ENCODE results near the gene FAM53B. TPM values are rescaled to one million over a fixed set of nuclear protein-coding genes. Genes with fewer than 3 reads are reported as not detected.

The FAM53B gene
- total RNA-seq, 2 donors from 2014 or later = 16.6 to 21.8 TPM

DNA sequence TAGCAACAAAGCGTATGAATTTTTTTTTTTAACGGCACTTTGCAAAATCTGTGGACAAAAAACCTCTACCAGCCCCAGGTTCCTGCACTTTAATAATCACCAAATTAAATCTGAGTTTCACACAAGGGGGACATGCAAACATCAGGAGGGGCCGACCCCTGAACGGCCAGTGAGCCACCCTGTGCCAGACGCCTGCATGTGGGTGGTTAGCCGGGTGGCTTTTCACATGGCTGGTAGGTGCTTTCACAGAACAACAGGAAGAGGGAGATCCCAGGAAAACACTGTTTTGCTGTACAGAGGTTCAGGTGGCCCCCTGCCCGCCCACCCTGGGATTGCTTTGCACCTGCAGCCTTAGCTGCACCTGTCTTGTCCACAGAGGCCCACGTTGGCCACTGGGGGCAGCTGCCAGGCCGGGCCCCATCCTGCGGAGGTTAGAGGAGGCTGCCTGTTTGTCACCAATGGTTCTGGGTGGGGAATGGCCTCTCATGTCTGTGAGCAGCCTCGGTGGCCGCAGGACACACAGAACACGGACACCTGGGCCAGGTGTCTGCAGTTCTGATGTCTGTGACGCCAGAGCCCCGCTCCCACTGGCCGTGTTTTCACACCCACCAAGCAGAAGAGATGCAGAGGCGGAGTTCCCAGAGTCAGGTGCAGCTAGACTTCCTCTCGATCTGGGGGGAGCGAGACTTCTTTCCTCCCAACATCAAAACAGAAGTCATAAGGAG is 107.7 kb downstream of the FAM53B start:
- no peaks in the 10 kb centered on the region for H3K27me3 Mint-ChIP-seq
- H3K4me3 Mint-ChIP-seq = peak overlapping the region; percentile 21
- no peaks in the 10 kb centered on the region for H3K9me3 Mint-ChIP-seq
- ATAC-seq (no peak), DNase-seq (ENCODE audit: low spot score) (no peak)
- H3K27ac Mint-ChIP-seq = peak overlapping the region in 1 of 2 donors; percentile 34
- H3K36me3 Mint-ChIP-seq = no peaks in the 10 kb centered on the region
- peaks cover 32 to 36% of the 10 kb centered on the region in 2 donors for H3K4me1 Mint-ChIP-seq (ENCODE audit: low read depth in 2 of 2)

DNA sequence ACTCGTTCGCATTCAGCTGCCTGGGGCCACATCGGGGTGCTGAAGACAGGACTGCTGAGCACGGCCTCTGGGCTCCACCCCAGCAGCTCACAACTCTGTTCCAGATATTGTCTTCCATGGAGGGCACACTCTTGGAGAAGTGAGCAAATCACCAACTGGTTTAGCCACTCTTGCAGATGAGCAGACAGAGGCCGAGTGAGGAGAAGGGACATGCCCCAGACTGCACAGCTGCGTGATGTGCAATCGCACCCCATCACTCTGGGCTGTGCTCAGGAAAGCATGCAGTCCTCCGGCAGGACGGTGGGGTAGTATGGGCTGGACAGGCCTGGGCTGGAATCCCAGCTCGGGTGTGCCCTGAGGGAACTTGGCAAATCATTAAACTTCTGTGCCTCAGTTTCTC is 111.6 kb downstream of the FAM53B start:
- DNase-seq (ENCODE audit: low spot score) = no peak
- Mint-ChIP-seq H3K36me3 (no peaks in the 10 kb centered on the region), H3K27me3 (no peaks in the 10 kb centered on the region), H3K4me3 (no peak overlapping the region), H3K27ac (no peak overlapping the region), H3K9me3 (no peaks in the 10 kb centered on the region), H3K4me1 (ENCODE audit: low read depth in 2 of 2) (peaks cover 25 to 26% of the 10 kb centered on the region in 2 donors)
- no peak for ATAC-seq

DNA sequence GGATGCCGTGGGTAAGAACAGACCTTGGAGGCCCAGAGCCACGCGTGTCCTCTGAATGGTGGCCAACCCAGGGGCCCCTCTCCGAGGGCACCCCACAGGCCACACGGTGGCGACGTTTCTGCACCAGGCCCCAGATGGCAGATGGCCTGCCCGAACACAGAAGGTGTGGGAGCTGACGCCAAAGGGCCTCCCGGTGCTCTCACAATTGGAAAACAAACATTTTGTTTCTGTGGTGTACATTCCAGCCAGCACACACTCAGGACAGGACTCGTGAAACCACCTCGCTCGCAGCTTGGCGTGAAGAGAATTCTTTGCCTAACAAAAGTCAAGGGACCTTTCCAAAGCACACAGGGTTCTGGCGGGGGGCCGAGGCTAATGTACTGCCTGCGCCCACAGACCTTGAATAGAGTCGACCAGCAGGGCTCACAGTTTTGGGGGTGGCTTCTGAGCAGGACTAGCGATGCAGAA is 112.1 kb downstream of the FAM53B start:
- Mint-ChIP-seq H3K4me3 (no peak overlapping the region), H3K27ac (no peak overlapping the region), H3K4me1 (ENCODE audit: low read depth in 2 of 2) (peaks cover 23 to 24% of the 10 kb centered on the region in 2 donors), H3K27me3 (no peaks in the 10 kb centered on the region), H3K9me3 (no peaks in the 10 kb centered on the region), H3K36me3 (no peaks in the 10 kb centered on the region)
- DNase-seq (ENCODE audit: low spot score) = no peak
- ATAC-seq = peak in 1 of 2 donors; percentile 55

DNA sequence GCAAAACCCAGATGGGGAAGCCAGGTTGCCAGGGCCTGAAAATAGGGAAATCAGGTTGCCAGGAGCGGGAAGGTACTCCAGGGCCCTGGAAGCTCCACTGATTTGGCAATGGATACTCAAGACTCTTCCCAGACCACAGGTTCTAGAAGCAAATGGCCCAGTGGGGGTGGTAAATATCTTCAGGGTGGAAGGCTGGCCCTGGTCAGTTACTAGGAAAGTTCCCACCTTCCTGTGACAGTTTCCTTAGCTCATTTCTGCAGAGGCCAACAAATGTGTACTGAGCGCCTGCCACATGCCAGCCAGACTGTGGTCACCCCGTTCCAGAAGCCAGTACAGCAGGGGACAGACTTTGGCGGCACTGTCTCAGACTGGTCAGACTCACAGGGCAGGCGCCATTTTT is 113.6 kb downstream of the FAM53B start:
- H3K27ac Mint-ChIP-seq = no peak overlapping the region
- H3K9me3 Mint-ChIP-seq = no peaks in the 10 kb centered on the region
- no peaks in the 10 kb centered on the region for H3K27me3 Mint-ChIP-seq
- ATAC-seq (no peak), DNase-seq (ENCODE audit: low spot score) (no peak)
- peaks cover 22 to 25% of the 10 kb centered on the region in 2 donors for H3K4me1 Mint-ChIP-seq (ENCODE audit: low read depth in 2 of 2)
- H3K4me3 Mint-ChIP-seq = no peak overlapping the region
- no peaks in the 10 kb centered on the region for H3K36me3 Mint-ChIP-seq

DNA sequence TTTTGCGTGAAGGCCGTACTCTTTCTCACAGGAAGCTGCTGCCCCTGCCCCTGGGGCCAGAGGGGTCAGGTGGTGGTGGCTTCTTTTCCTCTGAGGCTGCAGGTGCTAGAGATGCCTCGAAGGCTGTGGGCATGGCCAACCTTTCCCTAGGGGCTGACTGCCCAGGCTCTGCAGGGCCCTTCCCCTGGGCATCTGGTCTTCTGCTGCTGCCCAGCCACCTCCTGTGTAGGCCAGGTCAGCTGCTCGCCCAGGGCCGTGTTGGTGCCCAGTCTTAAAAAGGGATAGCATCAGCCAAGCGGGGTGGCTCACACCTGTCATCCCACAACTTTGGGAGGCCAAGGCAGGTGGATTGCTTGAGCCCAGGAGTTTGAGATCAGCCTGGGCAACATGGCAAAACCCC is 114.3 kb downstream of the FAM53B start:
- H3K27me3 Mint-ChIP-seq = no peaks in the 10 kb centered on the region
- H3K4me3 Mint-ChIP-seq = no peak overlapping the region
- no peaks in the 10 kb centered on the region for H3K36me3 Mint-ChIP-seq
- H3K27ac Mint-ChIP-seq = peak overlapping the region in 1 of 2 donors; percentile 35
- DNase-seq (ENCODE audit: low spot score) = no peak
- peaks cover 22 to 25% of the 10 kb centered on the region in 2 donors for H3K4me1 Mint-ChIP-seq (ENCODE audit: low read depth in 2 of 2)
- ATAC-seq = no peak
- no peaks in the 10 kb centered on the region for H3K9me3 Mint-ChIP-seq

DNA sequence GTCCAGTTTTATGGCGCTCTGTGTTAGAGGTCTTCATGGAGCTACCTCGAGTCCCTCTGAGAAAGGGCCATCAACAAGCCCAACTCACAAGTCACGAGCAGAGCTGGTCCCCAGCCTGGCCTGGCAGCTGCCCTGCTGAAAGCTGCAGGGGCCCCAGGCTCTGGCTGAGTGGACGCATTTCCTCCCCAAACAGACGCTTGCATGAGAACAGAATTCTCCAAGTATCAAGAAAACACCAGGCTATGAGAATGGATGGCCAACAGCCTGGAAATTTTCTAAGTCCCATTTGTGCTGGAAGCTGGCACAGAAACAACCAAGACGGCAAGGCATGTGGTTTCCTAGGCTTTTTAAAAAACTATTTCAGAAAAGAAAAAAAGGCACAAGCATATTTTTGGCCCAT is 114.8 kb downstream of the FAM53B start:
- no peak for DNase-seq (ENCODE audit: low spot score)
- Mint-ChIP-seq H3K27me3 (no peaks in the 10 kb centered on the region), H3K4me1 (ENCODE audit: low read depth in 2 of 2) (peaks cover 22% of the 10 kb centered on the region in 2 donors), H3K27ac (peak overlapping the region; percentile 35 to 75), H3K4me3 (no peak overlapping the region), H3K36me3 (no peaks in the 10 kb centered on the region), H3K9me3 (no peaks in the 10 kb centered on the region)
- no peak for ATAC-seq

DNA sequence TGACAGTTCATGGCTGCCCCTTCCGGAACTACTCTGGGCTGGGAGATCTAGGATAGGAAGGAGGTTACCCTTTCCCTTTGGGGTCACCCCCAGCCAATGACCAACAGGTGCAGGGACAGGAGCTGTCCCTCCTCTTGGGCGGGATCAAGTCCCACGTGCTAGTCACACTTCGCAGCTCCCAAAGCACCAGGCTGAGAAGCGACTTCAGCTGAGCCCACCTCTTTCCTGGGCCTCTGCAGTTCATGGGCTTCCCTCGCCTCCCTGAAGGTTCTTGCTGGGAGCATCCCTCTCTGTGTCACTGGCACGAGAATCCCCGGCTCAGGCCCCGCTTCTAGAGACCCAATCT is 115.5 kb downstream of the FAM53B start:
- Mint-ChIP-seq H3K4me1 (ENCODE audit: low read depth in 2 of 2) (peaks cover 22% of the 10 kb centered on the region in 2 donors), H3K27me3 (no peaks in the 10 kb centered on the region), H3K27ac (no peak overlapping the region), H3K9me3 (no peaks in the 10 kb centered on the region), H3K36me3 (no peaks in the 10 kb centered on the region), H3K4me3 (no peak overlapping the region)
- DNase-seq (ENCODE audit: low spot score) (no peak), ATAC-seq (no peak)

DNA sequence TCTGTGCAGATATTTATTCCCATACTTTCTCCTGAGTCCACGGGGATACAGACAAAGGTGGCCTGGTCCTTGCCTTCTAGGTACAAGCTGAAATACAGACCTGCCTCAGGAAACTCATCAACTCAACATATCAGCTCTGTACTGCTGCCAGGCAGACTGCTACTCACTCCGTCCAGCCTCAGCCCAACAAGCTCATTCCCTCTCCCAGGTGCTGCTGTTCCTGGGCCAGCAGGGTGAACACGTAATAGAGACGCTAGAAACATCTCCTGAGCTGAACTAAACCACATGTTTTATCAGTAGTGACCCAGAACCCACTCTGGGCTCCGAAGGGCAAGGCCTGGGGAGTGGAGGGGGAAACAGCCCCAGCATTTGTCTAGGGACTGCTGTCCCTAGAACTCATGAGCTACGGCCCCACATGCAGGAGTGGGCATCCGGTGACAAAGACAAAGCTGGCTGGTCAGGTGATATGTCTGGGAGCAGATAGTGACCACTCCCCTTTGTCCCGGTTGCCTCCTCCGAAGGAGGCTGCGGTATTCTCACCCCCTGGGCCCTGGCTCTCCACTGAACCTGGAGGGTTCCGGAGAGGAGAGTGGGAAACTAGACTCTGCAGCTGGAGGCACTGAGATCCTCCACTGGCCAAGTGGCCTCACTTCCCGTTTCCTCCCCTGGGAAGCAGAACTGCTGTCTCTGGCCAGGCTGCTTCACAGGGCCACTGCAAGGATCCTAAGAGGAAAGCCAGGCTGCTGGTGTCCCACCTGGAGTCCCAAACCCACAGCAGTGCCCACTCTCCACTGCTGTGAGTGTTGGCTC is 116.1 kb downstream of the FAM53B start:
- no peak for ATAC-seq
- no peak overlapping the region for H3K4me3 Mint-ChIP-seq
- DNase-seq (ENCODE audit: low spot score) = no peak

DNA sequence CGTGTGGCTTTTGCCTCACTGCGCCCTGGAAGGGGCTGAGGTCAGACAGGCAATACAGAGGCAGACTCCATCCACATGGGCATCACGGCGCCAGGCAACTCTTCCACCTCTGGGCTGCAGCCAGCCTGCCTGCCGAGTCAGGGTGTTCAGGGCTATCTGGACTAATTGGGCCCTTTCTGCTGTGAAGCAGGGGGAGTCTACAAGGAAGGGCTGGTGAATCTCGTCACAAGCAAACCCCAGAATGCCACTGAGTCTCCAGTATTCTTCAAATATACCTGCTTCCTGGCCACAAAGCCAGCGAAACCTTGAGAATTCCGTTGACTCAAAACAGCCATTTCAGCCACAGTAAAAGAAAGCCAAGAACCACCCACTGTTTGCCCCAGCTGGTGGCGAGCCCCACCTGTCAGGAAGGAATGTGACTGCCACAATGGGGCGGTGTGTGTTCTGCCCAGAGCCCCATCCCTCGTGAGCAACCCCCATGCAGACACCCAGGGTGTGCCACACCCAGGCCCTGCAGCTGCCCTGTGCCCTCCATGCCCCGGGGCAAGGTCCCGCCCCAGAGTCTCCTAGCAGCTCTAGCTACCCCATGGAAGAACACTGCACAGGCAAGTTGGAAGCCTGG is 117.3 kb downstream of the FAM53B start:
- H3K9me3 Mint-ChIP-seq = no peaks in the 10 kb centered on the region
- H3K27me3 Mint-ChIP-seq = no peaks in the 10 kb centered on the region
- no peak for DNase-seq (ENCODE audit: low spot score)
- no peaks in the 10 kb centered on the region for H3K36me3 Mint-ChIP-seq
- H3K27ac Mint-ChIP-seq = peak overlapping the region in 1 of 2 donors; percentile 47
- ATAC-seq = peak in 1 of 2 donors; percentile 54
- no peak overlapping the region for H3K4me3 Mint-ChIP-seq
- H3K4me1 Mint-ChIP-seq (ENCODE audit: low read depth in 2 of 2) = peaks cover 19 to 21% of the 10 kb centered on the region in 2 donors

More for the DNA sequence above, 116.1 kb downstream of the FAM53B start:
- Mint-ChIP-seq H3K4me1 (ENCODE audit: low read depth in 2 of 2) (peaks cover 19 to 22% of the 10 kb centered on the region in 2 donors), H3K27ac (no peak overlapping the region), H3K27me3 (no peaks in the 10 kb centered on the region), H3K9me3 (no peaks in the 10 kb centered on the region), H3K36me3 (no peaks in the 10 kb centered on the region)

DNA sequence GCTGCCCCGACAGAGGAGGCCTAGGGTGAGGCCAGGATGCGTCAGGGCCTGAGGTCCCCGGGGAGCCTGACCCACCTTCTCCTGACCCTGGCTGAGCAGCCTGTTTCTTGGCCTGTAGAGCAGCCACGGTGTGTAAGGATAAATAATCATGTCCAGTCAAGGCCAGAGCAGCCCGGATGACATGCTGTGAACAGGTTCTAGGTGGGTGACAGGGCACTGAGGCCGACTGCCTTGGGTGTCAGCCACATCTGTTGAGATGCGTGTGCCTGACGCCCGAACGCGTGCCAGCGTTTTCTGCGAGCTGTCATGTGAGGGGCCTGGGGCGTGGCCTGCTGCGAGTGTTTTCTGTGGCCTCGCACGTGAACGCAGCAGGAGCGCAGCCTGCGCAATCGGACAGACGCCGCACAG is 118.3 kb downstream of the FAM53B start:
- H3K4me1 Mint-ChIP-seq (ENCODE audit: low read depth in 2 of 2) = peaks cover 15 to 17% of the 10 kb centered on the region in 2 donors
- no peaks in the 10 kb centered on the region for H3K9me3 Mint-ChIP-seq
- no peak for ATAC-seq
- no peak overlapping the region for H3K4me3 Mint-ChIP-seq
- no peaks in the 10 kb centered on the region for H3K36me3 Mint-ChIP-seq
- H3K27ac Mint-ChIP-seq = no peak overlapping the region
- H3K27me3 Mint-ChIP-seq = no peaks in the 10 kb centered on the region
- DNase-seq (ENCODE audit: low spot score) = no peak

DNA sequence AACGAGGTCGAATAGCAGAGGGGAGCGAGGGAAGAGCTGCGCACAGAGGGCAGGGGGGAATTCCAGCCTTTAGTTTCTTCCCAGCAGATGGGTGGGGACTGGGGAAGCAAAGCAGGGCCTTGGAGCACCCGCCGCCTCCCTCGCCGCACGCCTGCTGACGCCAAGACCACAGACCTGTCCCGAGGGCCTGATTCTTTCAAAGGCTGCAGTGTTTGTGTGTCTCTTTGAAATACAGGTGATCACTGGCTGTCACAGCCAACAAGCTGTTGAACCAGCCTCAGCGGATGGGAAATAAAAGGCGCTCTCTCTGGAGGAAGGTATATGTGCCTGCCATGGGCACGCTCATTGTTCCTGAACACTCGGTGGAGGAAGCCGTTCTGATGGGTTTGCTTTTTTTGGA is 119.3 kb downstream of the FAM53B start:
- H3K27ac Mint-ChIP-seq = peak overlapping the region in 1 of 2 donors; percentile 25
- H3K4me3 Mint-ChIP-seq = no peak overlapping the region
- peaks cover 15 to 19% of the 10 kb centered on the region in 2 donors for H3K4me1 Mint-ChIP-seq (ENCODE audit: low read depth in 2 of 2)
- no peaks in the 10 kb centered on the region for H3K27me3 Mint-ChIP-seq
- no peak for DNase-seq (ENCODE audit: low spot score)
- no peaks in the 10 kb centered on the region for H3K9me3 Mint-ChIP-seq
- no peak for ATAC-seq
- H3K36me3 Mint-ChIP-seq = no peaks in the 10 kb centered on the region

DNA sequence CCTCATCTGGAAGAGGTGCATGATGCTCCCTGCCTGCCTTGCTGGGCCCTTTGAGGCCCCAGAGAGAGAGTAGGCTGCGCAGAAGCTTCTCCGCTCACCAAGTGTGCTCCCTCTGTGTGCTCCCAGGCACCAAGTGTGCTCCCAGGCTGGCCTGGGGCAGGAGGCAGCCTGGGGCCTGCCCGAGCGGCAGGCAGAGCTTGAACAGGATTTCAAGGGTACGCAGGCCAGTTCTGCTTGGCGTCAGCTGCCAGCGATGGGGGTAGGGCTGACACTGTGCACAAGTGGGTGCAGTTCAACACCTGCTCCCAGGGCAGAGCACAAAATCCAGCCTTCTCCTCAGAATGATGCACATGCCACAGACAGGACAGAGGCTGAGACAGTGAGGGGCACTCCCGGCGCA is 119.7 kb downstream of the FAM53B start:
- ATAC-seq = no peak
- no peaks in the 10 kb centered on the region for H3K27me3 Mint-ChIP-seq
- no peak for DNase-seq (ENCODE audit: low spot score)
- H3K27ac Mint-ChIP-seq = no peak overlapping the region
- H3K4me3 Mint-ChIP-seq = no peak overlapping the region
- H3K4me1 Mint-ChIP-seq (ENCODE audit: low read depth in 2 of 2) = peaks cover 15 to 21% of the 10 kb centered on the region in 2 donors
- no peaks in the 10 kb centered on the region for H3K36me3 Mint-ChIP-seq
- no peaks in the 10 kb centered on the region for H3K9me3 Mint-ChIP-seq

DNA sequence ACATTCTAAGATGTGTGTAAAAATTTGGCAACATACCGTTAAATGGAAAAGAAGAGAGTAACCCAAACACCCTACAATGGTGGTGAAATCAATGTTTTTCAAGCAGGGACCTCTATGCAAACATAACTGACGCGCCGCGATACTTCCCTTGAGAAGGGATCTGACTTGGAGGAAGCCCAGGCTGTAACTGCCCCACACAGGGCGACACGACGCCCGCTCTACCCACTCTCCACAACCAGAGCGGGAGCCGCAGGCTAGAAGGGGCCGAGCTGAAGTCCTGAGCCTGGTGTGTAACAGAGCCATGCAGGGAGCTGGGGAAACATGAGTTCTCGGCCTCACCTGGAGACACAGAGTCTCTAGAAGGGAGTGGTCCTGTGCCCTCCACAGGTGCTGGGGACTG is 120.2 kb downstream of the FAM53B start:
- no peak overlapping the region for H3K27ac Mint-ChIP-seq
- ATAC-seq (no peak), DNase-seq (ENCODE audit: low spot score) (no peak)
- H3K4me3 Mint-ChIP-seq = no peak overlapping the region
- no peaks in the 10 kb centered on the region for H3K9me3 Mint-ChIP-seq
- no peaks in the 10 kb centered on the region for H3K27me3 Mint-ChIP-seq
- H3K4me1 Mint-ChIP-seq (ENCODE audit: low read depth in 2 of 2) = peaks cover 15 to 21% of the 10 kb centered on the region in 2 donors
- H3K36me3 Mint-ChIP-seq = no peaks in the 10 kb centered on the region

Data from natural killer cell treated with Interleukin-12 subunit alpha and Interleukin-12 subunit beta and Interleukin-15 and Interleukin-18, amount 100 ng/mL, for 72 hours (primary cell).